ENCODE results near the gene FYTTD1. TPM values are rescaled to one million over a fixed set of nuclear protein-coding genes. Genes with fewer than 3 reads are reported as not detected.

FYTTD1 gene
- total RNA-seq, 4 donors from 2014 or later: 57.7 to 111 (median 85.6) TPM

- H3K27me3 ChIP-seq: no peaks in the 10 kb centered on the region
These were observed 13.0 kb upstream of the FYTTD1 start, which contains the start of gene RUBCN for GRCh38 chr3:197736491-197737318. Gene RUBCN, minus strand, starts transcription at chr3:197736904. Its CDS starts 185 bp downstream, at chr3:197736719.

GRCh38 chr3:197737319-197737649, 12.4 kb upstream of the FYTTD1 start:
- WGBS: 0% methylated on average over 6 of the region's 6 CpGs
- intact Hi-C loops (cut with DNase I): no loop called here

More at GRCh38 chr3:197736491-197737318, 13.0 kb upstream of the FYTTD1 start, which contains the start of gene RUBCN:
- peak within 1 kb of the TSS; percentile 81 to 98 (median 96) for H3K4me3 ChIP-seq
- TF ChIP-seq POLR2AphosphoS5 (IDR thresholded peaks at IDR 0.05): peak; percentile 86 to 89
- TF ChIP-seq POLR2A (IDR thresholded peaks at IDR 0.05; ENCODE audit: low read depth): peak; percentile 81
- TF ChIP-seq CTCF (IDR thresholded peaks at IDR 0.05): peak in 1 of 3 experiments; percentile 10
- no peak for TF ChIP-seq EP300 (IDR thresholded peaks at IDR 0.05)
- H3K9me3 ChIP-seq: no peaks in the 10 kb centered on the region
- intact Hi-C loops (cut with DNase I): no loop called here
- H3K36me3 ChIP-seq: no peaks in the 10 kb centered on the region
- H3K27ac ChIP-seq (replicated peaks in 1 of 4): peak within 1 kb of the TSS; percentile 89 to 95 (median 92)
- peak; percentile 99 for DNase-seq (ENCODE audit: extremely low spot score)
- under 1% methylated on average over 65 of the region's 92 CpGs for WGBS
- peaks cover 17 to 32% (median 28%) of the 10 kb centered on the region in 4 donors for H3K4me1 ChIP-seq

GRCh38 chr3:197737749-197738462, 11.8 kb upstream of the FYTTD1 start:
- H3K4me3 ChIP-seq: peak overlapping the region in 3 of 4 donors; percentile 81 to 97 (median 95)
- DNase-seq (ENCODE audit: extremely low spot score): no peak
- H3K27ac ChIP-seq (replicated peaks in 1 of 4): peak overlapping the region; percentile 89 to 95 (median 92)
- no peaks in the 10 kb centered on the region for H3K9me3 ChIP-seq
- TF ChIP-seq CTCF (IDR thresholded peaks at IDR 0.05) (no peak), POLR2A (IDR thresholded peaks at IDR 0.05; ENCODE audit: low read depth) (no peak), EP300 (IDR thresholded peaks at IDR 0.05) (no peak), POLR2AphosphoS5 (IDR thresholded peaks at IDR 0.05) (no peak)
- 72% methylated on average over 11 of the region's 11 CpGs for WGBS
- no peaks in the 10 kb centered on the region for H3K36me3 ChIP-seq
- no peaks in the 10 kb centered on the region for H3K27me3 ChIP-seq
- intact Hi-C loops (cut with DNase I): no loop called here
- H3K4me1 ChIP-seq: peaks cover 17 to 30% (median 27%) of the 10 kb centered on the region in 4 donors

More at GRCh38 chr3:197737319-197737649, 12.4 kb upstream of the FYTTD1 start:
- no peak for TF ChIP-seq EP300 (IDR thresholded peaks at IDR 0.05)
- no peak for TF ChIP-seq POLR2AphosphoS5 (IDR thresholded peaks at IDR 0.05)
- no peak for TF ChIP-seq POLR2A (IDR thresholded peaks at IDR 0.05; ENCODE audit: low read depth)
- no peak for TF ChIP-seq CTCF (IDR thresholded peaks at IDR 0.05)
- Histone ChIP-seq H3K4me3 (peak overlapping the region; percentile 81 to 98 (median 96)), H3K27me3 (no peaks in the 10 kb centered on the region), H3K4me1 (peaks cover 17 to 30% (median 27%) of the 10 kb centered on the region in 4 donors), H3K9me3 (no peaks in the 10 kb centered on the region), H3K36me3 (no peaks in the 10 kb centered on the region), H3K27ac (replicated peaks in 1 of 4) (peak overlapping the region; percentile 89 to 95 (median 92))
- no peak for DNase-seq (ENCODE audit: extremely low spot score)

- H3K27ac ChIP-seq (replicated peaks in 1 of 4): no peak overlapping the region
- TF ChIP-seq EP300 (IDR thresholded peaks at IDR 0.05): no peak
- TF ChIP-seq CTCF (IDR thresholded peaks at IDR 0.05): no peak
- no peak for TF ChIP-seq POLR2AphosphoS5 (IDR thresholded peaks at IDR 0.05)
- no peak for TF ChIP-seq POLR2A (IDR thresholded peaks at IDR 0.05; ENCODE audit: low read depth)
- no peaks in the 10 kb centered on the region for H3K27me3 ChIP-seq
- no peak overlapping the region for H3K4me3 ChIP-seq
- intact Hi-C loops (cut with DNase I): no loop called here
- DNase-seq (ENCODE audit: extremely low spot score): no peak
- H3K36me3 ChIP-seq: no peaks in the 10 kb centered on the region
- no peaks in the 10 kb centered on the region for H3K9me3 ChIP-seq
- 75% methylated on average over 3 of the region's 3 CpGs for WGBS
- H3K4me1 ChIP-seq: peaks cover 2 to 12% (median 4%) of the 10 kb centered on the region in 4 donors
These were observed 6.9 kb upstream of the FYTTD1 start for GRCh38 chr3:197742787-197743186.
